MM.1S (cell line): ENCODE results near the gene NADK.

ENCODE experiments used
- DNase-seq: peaks from one replicate; pipeline ENCODE4 v3.0.0-alpha.2; 2015
- H2AFZ ChIP-seq: fragments of 300-600 bp; sonication (generic); 2 replicates; pipeline ENCODE4 v1.6.0; 2016; ENCODE audit warnings: antibody characterized with exemption, low read length
- H3F3A ChIP-seq: fragments of 300-600 bp; sonication (generic); 2 replicates; pipeline ENCODE4 v1.6.1; 2016; ENCODE audit warnings: mild to moderate bottlenecking, antibody characterized with exemption, low read length, moderate library complexity, mixed read lengths; ENCODE audit not compliant: insufficient read depth
- H3K27ac ChIP-seq: fragments of 300-600 bp; sonication (generic); 2 replicates; pipeline ENCODE4 v1.5.1; 2016; ENCODE audit warnings: mild to moderate bottlenecking, low read length
- H3K27me3 ChIP-seq: fragments of 300-600 bp; sonication (generic); replicated peaks from 2 replicates; pipeline ENCODE4 v1.6.0; 2016; ENCODE audit warnings: low read length; ENCODE audit not compliant: insufficient read depth
- H3K36me3 ChIP-seq: fragments of 300-600 bp; sonication (generic); replicated peaks from 2 replicates; pipeline ENCODE4 v1.6.1; 2016; ENCODE audit warnings: mild to moderate bottlenecking, low read length, mixed read lengths; ENCODE audit not compliant: insufficient read depth
- H3K4me1 ChIP-seq: fragments of 300-600 bp; sonication (generic); 2 replicates; pipeline ENCODE4 v1.6.1; 2016; ENCODE audit warnings: low read length, mixed read lengths
- H3K4me2 ChIP-seq: fragments of 300-600 bp; sonication (generic); 2 replicates; pipeline ENCODE4 v1.6.0; 2016; ENCODE audit warnings: low read depth, low read length
- H3K4me3 ChIP-seq: fragments of 300-600 bp; sonication (generic); 2 replicates; pipeline ENCODE4 v1.5.1; 2016; ENCODE audit warnings: low read length, mixed read lengths
- H3K79me2 ChIP-seq: fragments of 300-600 bp; sonication (generic); 2 replicates; pipeline ENCODE4 v1.6.1; 2016; ENCODE audit warnings: mixed run types, low read length, mixed read lengths
- H3K9ac ChIP-seq: fragments of 300-600 bp; sonication (generic); 2 replicates; pipeline ENCODE4 v1.6.1; 2016; ENCODE audit warnings: low read length, mixed read lengths
- H3K9me2 ChIP-seq: fragments of 300-600 bp; sonication (generic); replicated peaks from 2 replicates; pipeline ENCODE4 v1.6.1; 2016; ENCODE audit warnings: mild to moderate bottlenecking, low read length, mixed read lengths; ENCODE audit not compliant: insufficient read depth
- H3K9me3 ChIP-seq: fragments of 300-600 bp; sonication (generic); replicated peaks from 2 replicates; pipeline ENCODE4 v1.6.1; 2016; ENCODE audit warnings: mild to moderate bottlenecking, low read length, mixed read lengths; ENCODE audit not compliant: insufficient read depth
- H4K20me1 ChIP-seq: fragments of 300-600 bp; sonication (generic); 2 replicates; pipeline ENCODE4 v1.6.1; 2016; ENCODE audit warnings: mild to moderate bottlenecking, low read length, moderate library complexity, mixed read lengths; ENCODE audit not compliant: insufficient read depth
- CTCF ChIP-seq: fragments of 300-600 bp; sonication (generic); IDR thresholded peaks from 2 replicates; pipeline ENCODE4 v1.5.1; 2016; ENCODE audit warnings: antibody characterized with exemption, low read length, mixed read lengths
- EZH2 ChIP-seq: fragments of 300-600 bp; sonication (generic); optimal IDR thresholded peaks from 2 replicates; pipeline ENCODE3; 2017; ENCODE audit warnings: low read depth, mild to moderate bottlenecking, antibody characterized with exemption, low read length, mixed read lengths
- EZH2phosphoT487 ChIP-seq: fragments of 300-600 bp; sonication (generic); IDR thresholded peaks from 2 replicates; pipeline ENCODE4 v1.6.1; 2018; ENCODE audit warnings: antibody characterized with exemption, low read length

Gene NADK

GRCh38 chr1:1780598-1781525 lies 2.6 kb upstream of the NADK start:
- peaks cover 23% of the 10 kb centered on the region for H3F3A ChIP-seq
- DNase-seq, result no peak
- no peaks in the 10 kb centered on the region for H4K20me1 ChIP-seq
- no peaks in the 10 kb centered on the region for H3K9me3 ChIP-seq
- H3K9me2 ChIP-seq, result no peaks in the 10 kb centered on the region
- H3K4me1 ChIP-seq, result peaks cover 43% of the 10 kb centered on the region
- peak overlapping the region; percentile 89 for H3K4me2 ChIP-seq
- no peak overlapping the region for H3K4me3 ChIP-seq
- peak overlapping the region; percentile 81 for H3K9ac ChIP-seq
- H2AFZ ChIP-seq, result no peak overlapping the region
- no peak for TF ChIP-seq EZH2
- TF ChIP-seq EZH2phosphoT487, result no peak
- no peak for TF ChIP-seq CTCF
- no peaks in the 10 kb centered on the region for H3K27me3 ChIP-seq
- H3K79me2 ChIP-seq, result peaks cover 22% of the 10 kb centered on the region
- peak overlapping the region; percentile 98 for H3K27ac ChIP-seq
- H3K36me3 ChIP-seq, result no peaks in the 10 kb centered on the region

- TF ChIP-seq CTCF (no peak; the same call in 1 of the 2 replicates), EZH2 (no peak), EZH2phosphoT487 (no peak)
- H3K4me3 ChIP-seq, result peak overlapping the region; percentile 62
- peaks cover 49% of the 10 kb centered on the region for H3K4me1 ChIP-seq
These were observed 1.7 kb upstream of the NADK start for GRCh38 chr1:1779691-1780597.

GRCh38 chr1:1779320-1779675 lies 1.0 kb upstream of the NADK start:
- peak overlapping the region; percentile 98 for H3K27ac ChIP-seq
- DNase-seq, result no peak
- H3K79me2 ChIP-seq, result peaks cover 38% of the 10 kb centered on the region
- H3K4me1 ChIP-seq, result peaks cover 49% of the 10 kb centered on the region
- no peaks in the 10 kb centered on the region for H3K9me2 ChIP-seq
- no peaks in the 10 kb centered on the region for H3K36me3 ChIP-seq
- H3K9ac ChIP-seq, result peak overlapping the region; percentile 81
- H3K4me2 ChIP-seq, result peak overlapping the region; percentile 89
- TF ChIP-seq CTCF, result no peak; the same call in 1 of the 2 replicates
- no peak for TF ChIP-seq EZH2phosphoT487
- TF ChIP-seq EZH2, result no peak
- H3K4me3 ChIP-seq, result peak overlapping the region; percentile 62
- no peaks in the 10 kb centered on the region for H3K27me3 ChIP-seq
- H3F3A ChIP-seq, result peaks cover 23% of the 10 kb centered on the region
- 0 out of 2 replicates have a peak, but pooled peaks cover 6% of the 10 kb centered on the region for H4K20me1 ChIP-seq
- H2AFZ ChIP-seq, result no peak overlapping the region
- no peaks in the 10 kb centered on the region for H3K9me3 ChIP-seq

More at GRCh38 chr1:1779691-1780597, 1.7 kb upstream of the NADK start:
- H3F3A ChIP-seq, result peaks cover 23% of the 10 kb centered on the region
- H3K27ac ChIP-seq, result peak overlapping the region; percentile 98
- peaks cover 31% of the 10 kb centered on the region for H3K79me2 ChIP-seq
- DNase-seq, result peak; percentile 92
- H4K20me1 ChIP-seq, result 0 out of 2 replicates have a peak, but pooled peaks cover 6% of the 10 kb centered on the region
- H3K9me2 ChIP-seq, result no peaks in the 10 kb centered on the region
- H3K36me3 ChIP-seq, result no peaks in the 10 kb centered on the region
- no peaks in the 10 kb centered on the region for H3K27me3 ChIP-seq
- H3K4me2 ChIP-seq, result peak overlapping the region; percentile 89
- no peaks in the 10 kb centered on the region for H3K9me3 ChIP-seq
- no peak overlapping the region for H2AFZ ChIP-seq
- H3K9ac ChIP-seq, result peak overlapping the region; percentile 81
